GM19468 (cell line): Measurements from ENCODE around the gene CCDC149.

Experiments used
- ATAC-seq: cut with Tn5 transposase; IDR thresholded peaks from one replicate; pipeline ENCODE4 v1.9.1; 2021; ENCODE audit warnings: mild to moderate bottlenecking, moderate library complexity, moderate number of reproducible peaks; ENCODE audit not compliant: unreplicated experiment; ENCODE audit errors: extremely low read depth

CCDC149 gene

GRCh38 chr4:24783506-24783905, 129.3 kb downstream of the CCDC149 start:
- no peak for ATAC-seq

DNA sequence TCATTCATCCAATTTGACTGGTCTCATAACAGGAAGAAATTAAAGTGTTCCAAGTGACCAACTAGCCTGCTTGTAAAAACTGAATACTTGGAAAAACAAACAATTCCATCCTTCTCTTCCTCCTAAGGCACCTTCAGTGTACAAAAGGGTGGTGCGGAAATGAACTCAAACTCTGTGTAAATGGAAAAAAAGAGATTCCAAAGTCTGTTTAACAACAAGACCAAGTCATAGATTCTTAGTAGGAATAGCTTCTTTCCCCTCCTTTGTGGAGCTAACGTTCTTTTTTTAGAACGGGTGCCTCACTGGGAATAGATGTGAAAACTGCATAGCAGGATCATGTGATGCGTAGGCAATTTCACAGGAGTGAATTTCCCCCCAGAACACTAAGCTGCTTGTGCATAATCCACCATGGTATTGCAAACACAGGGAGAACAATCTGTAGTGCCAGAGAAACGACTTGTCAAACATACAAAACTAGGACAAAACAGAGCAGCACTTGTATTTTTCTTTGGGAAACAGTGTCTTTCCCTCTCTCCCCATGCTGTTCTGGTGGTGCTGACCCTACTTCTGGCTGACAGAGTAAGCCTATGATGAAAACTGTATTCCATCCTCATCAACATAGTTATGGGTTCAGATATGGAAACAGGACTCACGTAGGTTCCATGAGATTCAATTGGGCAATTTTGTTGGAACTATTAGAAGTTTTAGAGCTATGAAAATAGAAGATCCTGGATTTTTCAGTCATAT, 130.7 kb downstream of the CCDC149 start:
- no peak for ATAC-seq

GRCh38 chr4:24780936-24781495, 131.8 kb downstream of the CCDC149 start:
- ATAC-seq, result no peak

GRCh38 chr4:24778464-24779225, 134.2 kb downstream of the CCDC149 start:
- no peak for ATAC-seq

DNA sequence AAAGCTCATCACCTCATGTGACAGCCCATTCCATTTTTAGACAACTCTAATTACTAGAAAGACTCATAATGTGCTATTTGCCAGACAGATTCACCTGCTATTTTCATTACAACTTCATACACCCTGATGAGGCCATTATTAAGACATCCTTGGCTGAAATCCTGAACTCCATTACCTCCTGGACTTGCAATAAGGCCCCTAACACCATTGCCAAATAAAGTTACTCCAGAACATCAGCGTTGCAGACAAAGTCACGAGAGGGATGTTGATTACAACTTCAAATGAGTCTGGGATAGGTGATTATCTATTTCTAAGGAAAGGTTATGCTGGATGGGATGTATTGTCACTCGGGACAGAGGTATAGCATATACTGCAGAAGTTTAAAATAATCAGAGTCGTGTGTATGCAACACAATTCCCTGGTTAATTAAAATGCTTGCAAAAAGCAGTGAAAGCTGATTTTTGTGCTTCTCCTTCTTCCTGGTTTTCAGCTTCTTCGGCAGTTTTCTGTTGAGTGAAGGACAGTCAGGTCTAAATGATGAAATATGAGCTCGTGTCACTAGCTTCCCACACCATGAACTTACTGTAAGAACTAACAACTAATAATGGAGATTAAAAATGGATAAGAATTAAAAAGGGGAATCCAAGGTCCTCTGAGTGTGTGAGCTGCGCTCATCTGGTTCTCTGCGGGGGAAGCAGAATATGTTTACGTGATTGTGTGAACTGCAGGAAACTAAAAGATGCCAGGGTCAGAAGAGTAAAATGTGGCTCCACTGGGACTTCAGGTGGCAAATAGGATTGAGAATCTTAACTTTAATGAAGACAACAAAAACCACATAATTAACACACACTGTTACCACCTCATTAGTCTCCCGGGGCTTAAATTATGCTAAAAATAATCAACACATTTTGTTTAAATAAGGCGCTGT, 135.0 kb downstream of the CCDC149 start:
- no peak for ATAC-seq

DNA sequence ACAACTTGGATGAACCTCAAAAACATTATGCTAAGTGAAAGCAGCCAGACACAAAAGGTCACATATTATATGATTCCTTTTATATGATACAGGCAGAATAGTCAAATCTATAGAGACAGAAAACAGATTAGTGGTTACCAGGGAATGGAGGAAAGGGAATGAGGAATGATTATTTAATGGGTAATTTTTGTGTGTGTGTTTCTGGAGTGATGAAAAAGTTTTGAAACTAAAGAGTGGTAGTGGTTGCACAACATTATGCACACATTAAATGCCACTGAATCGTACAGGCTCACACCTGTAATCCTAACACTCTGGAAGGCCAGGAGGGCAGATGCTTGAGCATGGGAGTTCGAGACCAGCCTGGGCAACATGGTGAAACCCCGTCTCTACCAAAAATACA, 137.1 kb downstream of the CCDC149 start:
- no peak for ATAC-seq

DNA sequence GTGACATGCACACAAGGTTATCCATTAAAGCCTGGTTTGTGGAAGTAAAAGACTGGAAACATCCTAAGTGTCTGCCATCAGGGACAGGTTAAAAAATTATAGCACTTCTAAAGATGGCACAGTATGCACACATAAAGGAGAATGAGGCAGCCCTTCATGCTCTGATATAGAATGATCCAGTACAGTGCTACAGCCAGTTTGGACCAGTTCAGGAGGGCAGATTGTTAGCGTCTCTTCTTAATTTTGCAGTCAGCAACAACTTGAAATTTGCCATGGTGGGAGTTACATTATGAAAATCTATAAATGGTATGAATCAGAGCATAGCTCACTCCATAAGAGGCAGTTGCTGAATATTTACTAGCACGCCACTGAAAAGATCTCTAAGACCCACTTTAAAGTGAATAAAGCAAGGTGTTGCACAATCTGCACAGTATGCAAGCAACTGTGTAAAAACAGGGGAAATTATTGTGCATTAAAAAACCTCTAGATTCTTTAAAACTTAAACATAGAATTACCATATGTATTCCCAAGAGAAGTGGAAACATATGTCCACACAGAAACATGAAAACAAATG, 137.7 kb downstream of the CCDC149 start:
- no peak for ATAC-seq

DNA sequence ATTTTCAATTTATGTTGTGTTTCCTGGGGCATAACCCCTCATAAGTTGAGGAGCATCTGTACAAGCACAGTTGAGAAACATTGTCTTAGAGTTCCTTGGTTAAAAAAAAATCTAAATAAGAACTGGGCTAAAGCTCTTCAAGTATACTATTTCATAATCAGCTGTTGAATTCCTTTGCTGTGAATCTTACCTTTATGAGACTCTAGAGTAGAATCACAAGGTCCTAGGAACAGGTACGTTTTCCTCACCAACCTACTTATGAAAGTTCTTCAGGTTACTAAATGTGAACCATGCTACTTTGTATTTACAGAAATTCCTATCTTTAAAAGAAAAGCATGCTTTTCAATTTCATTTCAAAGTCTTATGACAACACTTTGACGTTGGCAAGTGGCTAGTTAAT, 138.4 kb downstream of the CCDC149 start:
- ATAC-seq, result no peak

- ATAC-seq, result no peak
These were observed 139.9 kb downstream of the CCDC149 start for GRCh38 chr4:24772952-24773351.

- no peak for ATAC-seq
These were observed 140.7 kb downstream of the CCDC149 start for GRCh38 chr4:24772061-24772705.

DNA sequence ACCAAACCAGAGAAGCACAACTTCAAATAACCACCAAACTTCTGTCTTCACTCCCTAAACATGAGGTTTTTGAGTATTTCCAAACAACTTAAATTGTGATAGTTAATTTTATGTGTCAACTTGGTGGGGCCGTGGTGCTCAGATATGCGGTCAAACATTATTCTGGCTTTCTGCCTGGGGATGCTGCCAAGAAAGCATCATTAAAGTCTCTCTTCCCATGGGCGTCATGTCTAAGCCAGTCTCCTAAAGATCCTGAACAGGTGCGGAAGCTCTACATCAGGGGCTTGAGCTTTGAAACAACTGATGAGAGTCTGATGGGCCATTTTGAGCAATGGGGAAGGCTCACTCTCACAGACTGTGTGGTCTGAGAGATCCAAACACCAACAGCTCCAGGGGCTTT, 141.6 kb downstream of the CCDC149 start:
- no peak for ATAC-seq

- no peak for ATAC-seq
These were observed 142.2 kb downstream of the CCDC149 start for GRCh38 chr4:24770667-24771066.

DNA sequence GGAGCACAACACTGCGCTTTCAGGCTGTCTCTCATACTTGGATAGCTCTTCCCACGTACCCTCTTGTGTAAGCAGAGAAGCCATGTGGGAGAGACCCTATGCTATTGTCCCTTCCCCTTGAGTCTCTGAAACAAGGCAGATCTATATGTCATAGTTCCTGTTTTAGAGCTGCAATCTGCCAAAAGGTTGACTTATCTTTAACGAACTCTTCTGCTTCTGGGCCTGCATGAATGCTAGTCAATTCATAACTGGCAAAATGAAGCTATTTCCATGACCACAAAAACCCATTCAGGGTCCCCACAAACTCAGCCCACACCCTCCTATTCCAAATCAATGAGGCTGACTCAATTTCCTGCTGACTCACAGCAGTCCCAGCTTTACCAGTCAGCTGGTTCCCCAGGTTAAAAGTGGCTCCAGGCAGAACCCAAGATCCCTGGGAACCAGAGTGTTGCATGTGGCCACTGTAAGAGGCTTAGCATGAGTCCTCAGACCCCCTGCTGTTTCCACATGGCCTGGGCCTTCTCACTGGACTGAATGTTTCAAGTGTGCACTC, 142.7 kb downstream of the CCDC149 start:
- ATAC-seq, result peak; percentile 63

GRCh38 chr4:24769571-24769970, 143.3 kb downstream of the CCDC149 start:
- no peak for ATAC-seq

DNA sequence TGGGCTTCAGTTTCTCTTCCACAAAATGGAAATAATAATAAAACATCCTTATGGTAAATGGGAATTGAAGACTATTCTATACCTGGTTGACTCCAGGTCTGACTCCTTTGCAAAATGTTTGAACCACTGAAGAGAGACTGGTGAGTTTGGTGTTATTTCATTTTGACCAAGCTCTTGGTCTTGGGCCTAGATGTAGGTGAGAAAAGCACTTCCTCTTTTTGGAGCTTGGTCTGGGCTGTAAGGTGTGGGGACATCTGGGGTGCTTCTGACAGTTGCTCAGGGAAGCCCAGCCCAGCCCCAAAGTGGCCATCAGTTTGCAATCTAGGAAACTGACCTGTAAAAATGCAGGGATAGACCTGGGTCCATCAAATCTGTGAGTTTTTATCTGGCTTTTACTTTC, 144.2 kb downstream of the CCDC149 start:
- ATAC-seq, result peak; percentile 55

GRCh38 chr4:24768006-24768405, 144.8 kb downstream of the CCDC149 start:
- no peak for ATAC-seq

DNA sequence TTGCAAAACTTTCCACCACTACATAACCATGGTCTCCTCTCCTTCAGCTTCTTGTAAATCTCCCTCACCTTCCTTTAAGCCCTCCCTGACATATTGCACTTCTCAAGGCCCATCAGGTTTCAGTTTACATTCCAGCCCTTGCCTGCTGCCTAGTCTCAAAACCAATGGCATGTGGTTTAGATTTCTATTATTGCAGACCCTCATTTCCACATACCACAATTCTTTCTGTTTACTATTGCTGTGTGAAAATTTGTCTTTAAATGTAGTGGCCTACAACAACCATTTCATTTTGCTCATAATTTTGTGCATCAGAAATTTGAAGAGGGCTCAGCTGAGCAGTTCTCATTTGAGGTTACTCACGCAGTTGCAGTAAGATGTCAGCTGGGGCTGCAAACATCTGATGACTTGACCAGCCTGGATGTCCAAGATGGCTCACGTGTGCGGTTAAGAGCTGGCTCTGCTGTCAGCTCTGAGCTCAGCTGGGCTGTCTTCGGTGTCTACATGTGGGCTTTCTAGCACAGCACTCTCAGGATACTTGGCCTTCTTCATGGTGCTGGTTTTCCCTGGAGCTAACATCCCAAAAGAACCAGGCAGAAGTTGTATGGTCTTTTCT, 147.4 kb downstream of the CCDC149 start:
- no peak for ATAC-seq

GRCh38 chr4:24764345-24764744, 148.5 kb downstream of the CCDC149 start:
- no peak for ATAC-seq
